Suprapubic skin (tissue), 4 donors: ENCODE measurements around the gene MAGI1.

Experiments
- POLR2A ChIP-seq, 2 donors: fragments of 450-650 bp; IDR thresholded peaks; one replicate each; pipeline ENCODE4 v1.6.1; 2017; ENCODE audit warnings: antibody characterized with exemption in 2 of 2, mild to moderate bottlenecking in 2 of 2, moderate library complexity in 2 of 2
- POLR2AphosphoS5 ChIP-seq, 3 donors: sonication (generic); formaldehyde crosslinking; IDR thresholded peaks; one replicate each; pipeline ENCODE4 v1.6.1; 2017; ENCODE audit warnings: antibody characterized with exemption in 3 of 3
- TF ChIP-seq, protein P1 (sequence below), 2 donors: fragments of 200-600 bp in 1 of 2; fragments of 450-650 bp in 1 of 2; sonication (generic) in 1 of 2; IDR thresholded peaks; one replicate each; pipeline ENCODE4 v1.5.1; 2016 to 2019; ENCODE audit warnings: antibody characterized with exemption in 2 of 2, mild to moderate bottlenecking in 1 of 2, moderate library complexity in 1 of 2

DNA sequence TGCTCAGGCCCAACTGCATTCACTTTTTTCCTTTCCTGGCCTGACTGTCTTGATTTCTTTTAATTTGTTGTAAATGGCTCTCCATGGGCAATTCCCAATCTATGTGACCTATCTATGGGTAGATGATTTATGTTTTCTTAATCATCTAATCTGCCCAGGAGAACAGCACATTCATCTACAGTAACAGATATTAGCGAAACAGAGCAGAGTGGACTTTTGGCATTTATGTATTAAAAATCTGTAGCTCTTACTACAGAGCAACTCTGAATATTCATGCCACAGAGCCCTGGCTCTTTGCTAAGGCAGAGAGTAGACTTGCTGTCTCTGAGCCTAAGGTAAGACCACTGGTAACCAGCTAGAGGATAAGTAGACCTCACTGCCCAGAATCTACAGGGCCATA, 676.0 kb downstream of the MAGI1 start:
- TF ChIP-seq, protein P1, sequence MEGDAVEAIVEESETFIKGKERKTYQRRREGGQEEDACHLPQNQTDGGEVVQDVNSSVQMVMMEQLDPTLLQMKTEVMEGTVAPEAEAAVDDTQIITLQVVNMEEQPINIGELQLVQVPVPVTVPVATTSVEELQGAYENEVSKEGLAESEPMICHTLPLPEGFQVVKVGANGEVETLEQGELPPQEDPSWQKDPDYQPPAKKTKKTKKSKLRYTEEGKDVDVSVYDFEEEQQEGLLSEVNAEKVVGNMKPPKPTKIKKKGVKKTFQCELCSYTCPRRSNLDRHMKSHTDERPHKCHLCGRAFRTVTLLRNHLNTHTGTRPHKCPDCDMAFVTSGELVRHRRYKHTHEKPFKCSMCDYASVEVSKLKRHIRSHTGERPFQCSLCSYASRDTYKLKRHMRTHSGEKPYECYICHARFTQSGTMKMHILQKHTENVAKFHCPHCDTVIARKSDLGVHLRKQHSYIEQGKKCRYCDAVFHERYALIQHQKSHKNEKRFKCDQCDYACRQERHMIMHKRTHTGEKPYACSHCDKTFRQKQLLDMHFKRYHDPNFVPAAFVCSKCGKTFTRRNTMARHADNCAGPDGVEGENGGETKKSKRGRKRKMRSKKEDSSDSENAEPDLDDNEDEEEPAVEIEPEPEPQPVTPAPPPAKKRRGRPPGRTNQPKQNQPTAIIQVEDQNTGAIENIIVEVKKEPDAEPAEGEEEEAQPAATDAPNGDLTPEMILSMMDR (IDR thresholded peaks at IDR 0.05), result no peak
- TF ChIP-seq POLR2A (IDR thresholded peaks at IDR 0.05) (no peak), POLR2AphosphoS5 (IDR thresholded peaks at IDR 0.05) (no peak)
